ENCODE data around the gene RBM17.
"Not testable (repeated sequence)": the region's sequence is repeated elsewhere in the genome, so short reads cannot be mapped to it uniquely, and the experiment has no call there.

Gene RBM17, protein sequence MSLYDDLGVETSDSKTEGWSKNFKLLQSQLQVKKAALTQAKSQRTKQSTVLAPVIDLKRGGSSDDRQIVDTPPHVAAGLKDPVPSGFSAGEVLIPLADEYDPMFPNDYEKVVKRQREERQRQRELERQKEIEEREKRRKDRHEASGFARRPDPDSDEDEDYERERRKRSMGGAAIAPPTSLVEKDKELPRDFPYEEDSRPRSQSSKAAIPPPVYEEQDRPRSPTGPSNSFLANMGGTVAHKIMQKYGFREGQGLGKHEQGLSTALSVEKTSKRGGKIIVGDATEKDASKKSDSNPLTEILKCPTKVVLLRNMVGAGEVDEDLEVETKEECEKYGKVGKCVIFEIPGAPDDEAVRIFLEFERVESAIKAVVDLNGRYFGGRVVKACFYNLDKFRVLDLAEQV

DNA sequence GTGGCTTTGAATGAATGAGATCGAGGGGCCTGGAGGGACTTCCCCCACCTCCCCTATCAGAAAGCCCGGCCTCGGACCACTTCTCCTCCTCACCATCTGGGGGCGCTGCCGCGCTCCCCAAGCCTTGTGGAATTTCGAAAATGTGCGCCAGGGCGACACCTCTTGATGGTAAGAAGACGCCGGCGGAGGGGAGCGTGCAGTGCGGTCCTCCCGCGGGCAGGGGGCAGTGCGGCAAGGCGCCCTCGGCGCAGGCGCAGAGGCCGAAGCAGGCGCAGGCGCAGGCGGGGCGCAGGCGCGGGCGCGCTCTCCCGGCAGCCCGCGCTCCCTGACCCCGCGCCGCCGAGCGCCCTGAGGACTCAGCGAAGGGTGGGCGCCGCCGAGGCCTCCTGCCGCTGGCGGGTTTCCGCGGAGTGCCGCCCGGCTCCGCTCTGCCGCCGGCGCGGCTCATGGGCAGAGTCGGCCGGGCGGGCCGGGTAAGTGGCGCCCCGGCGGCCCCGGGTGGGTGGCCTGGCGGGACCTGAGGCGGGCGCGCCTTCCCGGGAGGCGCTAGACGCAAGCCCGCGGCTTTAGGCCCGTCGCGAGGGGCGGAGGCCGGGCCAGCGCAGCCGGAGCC is at the start of gene RBM17:
Gene RBM17, plus strand, starts transcription at position 314 of the 613 bp plus-strand sequence. CDS start 8,032 bp downstream, outside the sequence.
- DNase-seq (ENCODE audit: low read depth, low spot score) = peak; percentile 92

DNA sequence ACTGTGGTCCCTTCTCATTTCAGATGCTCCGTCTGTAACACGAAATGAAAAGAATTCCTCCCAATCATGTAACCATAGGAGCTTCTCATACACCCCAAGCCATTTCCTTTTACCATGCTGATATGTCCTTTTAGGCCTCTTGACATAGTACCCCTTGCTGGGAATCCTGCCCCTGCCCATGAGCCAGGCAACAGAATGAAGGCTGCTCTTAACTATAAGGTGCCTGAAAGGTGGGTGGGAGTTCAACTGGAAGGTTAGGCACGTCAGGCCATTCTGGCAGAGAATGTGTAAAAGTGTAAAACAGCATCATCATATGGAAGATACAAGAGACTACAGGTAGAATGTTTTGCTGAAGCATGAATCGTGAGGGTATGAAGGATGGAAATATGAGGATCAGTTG is 49.1 kb upstream of the RBM17 start:
- no peak for DNase-seq (ENCODE audit: low read depth, low spot score)

DNA sequence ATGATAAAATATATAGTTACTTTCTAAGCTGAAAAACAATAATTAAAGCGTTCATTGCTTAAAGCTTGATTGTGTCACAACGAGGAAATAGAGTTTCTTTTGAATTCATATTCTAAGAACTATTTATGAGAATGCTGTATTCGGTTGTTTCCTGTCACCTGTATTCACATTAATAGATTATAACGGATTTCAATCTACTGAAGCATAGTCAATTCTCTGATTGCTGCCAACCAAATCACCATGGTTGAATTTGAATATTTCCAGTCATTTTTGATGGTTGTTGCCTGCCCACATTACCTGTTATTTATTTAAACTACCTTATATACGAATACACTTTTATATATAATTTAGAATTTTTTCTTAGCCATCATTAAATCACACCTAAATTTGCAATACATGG is 48.6 kb upstream of the RBM17 start:
- no peak for DNase-seq (ENCODE audit: low read depth, low spot score)

DNA sequence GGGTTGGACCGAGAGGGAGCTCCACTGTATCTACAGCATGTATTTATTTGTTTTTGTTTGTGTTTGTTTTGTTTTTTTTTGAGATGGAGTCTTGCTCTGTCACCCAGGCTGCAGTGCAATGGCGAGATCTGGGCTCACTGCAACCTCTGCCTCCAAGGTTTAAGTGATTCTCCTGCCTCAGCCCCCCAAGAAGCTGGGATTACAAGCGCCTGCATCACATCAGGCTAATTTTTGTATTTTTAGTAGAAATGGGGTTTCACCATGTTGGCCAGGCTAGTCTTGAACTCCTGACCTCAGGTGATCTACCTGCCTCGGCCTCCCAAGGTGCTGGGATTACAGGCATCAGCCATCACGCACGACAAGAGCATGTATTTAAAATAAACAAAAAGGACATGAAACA is 45.5 kb upstream of the RBM17 start:
- DNase-seq (ENCODE audit: low read depth, low spot score) = not testable (repeated sequence)

DNA sequence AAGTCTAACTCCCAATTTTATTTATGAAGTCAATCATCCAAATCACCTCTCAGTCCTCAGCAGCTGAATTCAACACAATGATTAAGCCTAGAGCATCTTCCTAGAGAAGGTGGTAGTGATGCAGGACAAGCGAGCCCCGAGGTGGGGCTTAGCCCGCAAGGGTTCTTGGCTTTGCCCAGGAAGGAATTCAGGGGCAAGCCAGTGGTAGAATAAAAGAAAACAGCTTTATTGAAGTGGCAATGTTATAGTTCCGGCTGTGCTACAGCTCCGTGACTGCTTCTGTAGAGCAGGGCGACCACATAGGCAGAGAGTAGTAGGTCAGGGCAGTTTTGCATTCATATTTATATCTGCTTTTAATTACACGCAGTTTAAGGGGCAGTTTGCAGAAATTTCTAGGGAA is 44.8 kb upstream of the RBM17 start:
- DNase-seq (ENCODE audit: low read depth, low spot score) = no peak

DNA sequence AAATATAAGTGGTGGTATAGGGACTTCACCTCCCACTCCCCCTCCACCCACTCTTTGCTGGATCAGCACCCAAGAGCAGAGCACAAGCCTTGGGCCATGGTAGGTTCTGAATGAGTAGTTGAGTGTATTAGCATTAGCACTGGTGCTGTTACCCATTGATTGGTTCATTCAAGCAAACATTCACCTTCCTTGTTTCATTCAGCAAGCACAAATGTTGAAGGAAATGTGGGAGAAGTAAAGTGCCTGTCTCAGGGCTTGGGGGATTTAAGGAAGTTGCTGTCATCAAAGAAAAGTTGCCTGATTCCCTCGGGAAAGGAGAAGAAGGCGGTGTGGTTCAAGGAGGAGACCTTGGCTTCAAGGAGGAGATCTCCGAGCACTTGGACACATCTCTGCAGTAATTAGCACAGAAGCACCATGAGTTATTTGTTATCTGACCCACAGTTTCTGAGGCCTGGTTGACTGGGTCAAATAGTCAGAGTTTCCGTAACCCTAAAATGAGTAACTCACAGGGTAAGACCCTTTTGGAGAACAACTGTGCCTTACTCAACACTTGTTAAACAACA is 44.0 kb upstream of the RBM17 start:
- no peak for DNase-seq (ENCODE audit: low read depth, low spot score)

DNA sequence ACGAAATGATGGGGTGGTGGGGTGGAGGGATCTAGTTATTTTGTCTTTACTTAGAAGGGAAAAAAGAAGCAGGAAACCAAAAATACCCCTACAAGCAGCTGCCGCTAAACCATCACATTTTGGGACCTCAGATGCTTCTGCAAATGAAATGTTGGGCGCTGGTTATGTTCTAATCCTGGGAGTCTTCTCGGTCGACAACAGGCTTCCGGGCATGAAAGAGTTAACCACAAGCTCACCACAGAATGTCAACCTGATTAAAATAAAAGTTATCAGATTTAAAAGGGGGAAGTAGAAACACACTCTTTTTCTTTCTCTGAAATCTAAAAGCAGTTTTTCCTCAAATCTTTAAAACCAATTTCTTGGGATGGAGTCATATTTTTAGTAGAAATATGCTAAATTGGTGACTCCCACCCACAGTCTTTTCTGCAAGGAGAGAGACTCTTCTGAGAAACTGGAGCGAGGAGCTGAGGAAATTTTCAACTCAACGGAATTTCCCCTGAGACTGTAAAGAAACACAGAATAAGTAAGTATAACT is 43.5 kb upstream of the RBM17 start:
- DNase-seq (ENCODE audit: low read depth, low spot score) = no peak

DNA sequence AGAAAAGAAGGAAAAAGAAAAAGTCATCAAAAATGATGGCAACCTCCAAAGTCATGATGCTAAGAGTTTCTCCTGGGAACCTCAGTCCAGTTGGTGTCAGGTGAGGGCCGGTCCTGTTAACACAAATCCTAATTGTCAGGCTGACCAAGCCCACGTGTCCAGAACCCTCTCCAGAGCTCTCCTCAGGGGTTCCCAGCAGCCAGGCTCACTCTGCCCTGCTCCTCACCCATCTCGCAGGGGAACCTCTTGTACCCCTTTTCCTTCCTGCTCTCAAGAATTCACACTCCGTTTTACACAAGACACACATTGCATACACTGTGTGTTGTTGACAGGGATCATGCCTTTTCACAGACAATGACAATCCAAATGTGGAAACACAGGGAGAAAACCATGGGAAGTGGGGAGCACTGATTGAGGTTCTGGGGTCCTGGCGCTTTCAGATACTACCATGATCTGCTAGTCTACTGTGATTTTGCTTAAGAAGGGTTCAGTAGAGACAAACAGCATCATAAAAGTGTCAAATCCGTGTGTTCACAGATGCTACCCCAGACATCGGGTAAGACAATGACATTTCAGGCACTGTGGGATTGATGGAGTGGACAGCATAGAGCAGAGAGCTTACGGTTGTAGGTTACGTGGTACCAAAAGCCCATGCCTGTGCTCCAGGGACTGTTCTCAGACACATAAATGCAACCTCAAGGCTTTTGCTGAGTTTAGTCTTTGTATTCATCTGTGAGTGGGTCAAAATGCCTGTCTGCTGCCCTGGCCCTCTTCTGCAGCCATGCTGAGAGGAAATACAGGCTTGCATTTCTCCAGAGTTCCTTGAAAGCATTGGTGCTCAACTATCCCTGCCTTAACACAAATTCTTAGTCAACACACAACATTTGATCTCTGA is 42.7 kb upstream of the RBM17 start:
- DNase-seq (ENCODE audit: low read depth, low spot score) = no peak

DNA sequence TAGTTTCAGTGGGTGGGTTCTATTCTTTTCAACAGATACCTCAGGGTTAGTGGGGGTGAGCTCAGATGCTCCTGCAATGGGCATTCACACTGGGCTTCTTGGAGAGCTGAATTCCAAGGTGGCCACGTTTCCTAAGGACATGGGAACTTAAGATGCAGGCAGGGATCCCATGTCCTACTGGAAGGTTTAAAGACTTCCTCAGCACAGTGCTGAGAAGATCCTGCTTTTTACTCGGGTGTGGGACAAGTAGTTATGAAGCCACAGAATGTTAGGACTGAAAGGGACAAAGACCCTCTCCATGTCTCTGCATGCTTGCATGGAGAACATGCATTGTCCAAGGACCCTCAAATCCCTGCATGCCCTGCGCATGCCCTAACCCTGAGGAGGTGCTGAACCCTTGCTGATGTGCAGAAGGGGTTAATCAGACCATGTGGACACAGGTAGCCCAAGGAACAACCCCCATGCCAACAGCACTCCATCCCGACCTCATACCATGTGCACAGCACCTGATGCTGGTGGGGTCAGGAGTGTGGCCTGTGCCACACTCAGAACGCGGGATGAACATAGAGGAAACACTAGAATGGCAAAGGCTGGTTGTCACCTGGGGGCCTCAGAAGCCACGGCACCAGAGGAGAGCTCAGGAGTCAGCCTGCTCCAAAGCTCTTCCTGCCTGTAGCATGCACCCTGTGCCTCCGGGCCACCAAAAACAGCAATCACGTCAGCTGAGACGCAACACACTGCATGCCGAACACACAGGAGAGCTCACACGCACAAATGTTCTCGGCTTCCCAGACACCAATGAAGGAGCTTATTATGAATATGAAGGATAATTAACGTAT is 41.8 kb upstream of the RBM17 start:
- no peak for DNase-seq (ENCODE audit: low read depth, low spot score)

DNA sequence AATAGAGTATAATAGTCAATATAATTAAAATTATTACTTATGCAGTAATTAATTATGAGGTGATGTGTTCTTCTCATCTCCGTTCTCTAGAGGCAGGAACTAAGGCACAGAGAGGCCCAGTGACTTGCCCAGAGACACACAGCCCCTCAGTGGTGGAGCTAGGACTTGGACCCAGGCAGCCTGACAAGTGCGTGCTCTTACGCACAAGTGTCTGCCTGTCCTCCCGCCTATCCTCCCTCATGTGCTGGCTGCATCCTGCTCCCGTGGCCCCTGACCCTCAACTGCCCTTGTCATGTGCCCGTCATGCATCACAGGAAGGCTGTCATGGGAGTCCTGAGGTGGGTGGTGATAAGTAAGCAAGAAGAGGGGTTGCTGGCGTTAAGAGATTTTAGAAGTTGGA is 41.0 kb upstream of the RBM17 start:
- DNase-seq (ENCODE audit: low read depth, low spot score) = no peak

DNA sequence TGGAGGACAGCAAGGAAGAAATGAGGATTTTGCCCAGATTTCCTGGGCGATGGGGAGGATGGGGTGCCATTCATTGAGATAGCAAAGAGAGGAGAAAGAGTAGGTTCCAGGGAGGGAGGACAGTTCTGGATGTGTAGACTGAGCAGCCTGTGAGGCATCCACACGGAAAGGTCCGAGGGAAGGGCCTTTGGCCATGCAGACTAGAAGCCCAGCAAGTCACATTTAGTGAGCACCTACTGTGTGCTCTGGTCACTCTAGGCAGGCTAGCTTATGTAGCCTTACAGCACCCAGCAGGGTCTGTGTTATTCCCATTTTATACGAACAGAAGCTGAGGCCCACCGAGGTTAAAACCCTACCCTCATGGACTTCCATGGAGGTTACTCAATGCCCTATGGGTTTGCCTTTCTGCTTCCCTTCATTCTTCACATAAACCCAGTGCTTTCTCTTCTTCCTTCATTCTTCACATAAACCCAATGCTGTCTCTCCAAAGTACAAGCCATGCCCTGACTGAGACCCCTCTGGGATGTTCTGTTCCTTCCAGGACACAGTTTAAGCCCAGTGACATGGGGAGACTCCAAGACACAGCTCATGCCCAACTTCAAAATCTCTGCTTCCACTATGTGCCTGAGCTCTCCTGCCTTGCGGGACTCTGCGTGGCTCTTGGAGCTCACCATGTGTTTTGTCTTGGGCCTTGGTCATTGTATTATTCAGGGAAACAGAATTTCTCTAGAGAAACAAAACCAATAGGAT is 40.4 kb upstream of the RBM17 start:
- DNase-seq (ENCODE audit: low read depth, low spot score) = no peak

DNA sequence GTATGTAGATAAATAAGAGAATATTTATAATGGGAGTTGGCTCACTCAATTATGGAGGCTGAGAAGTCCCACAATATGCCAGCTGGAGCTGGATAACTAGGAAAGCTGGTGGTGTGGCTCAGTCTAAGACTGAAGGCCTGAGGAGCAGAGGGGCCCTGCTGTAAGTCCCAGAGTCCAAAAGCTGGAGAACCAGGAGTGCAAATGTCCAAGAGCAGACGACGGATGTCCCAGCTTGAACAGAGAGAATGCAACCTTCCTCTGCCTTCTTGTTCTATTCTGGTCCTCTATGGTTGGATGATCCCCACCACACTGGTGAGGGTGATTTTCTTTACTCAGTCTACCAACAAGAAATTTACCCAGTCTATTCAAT is 39.8 kb upstream of the RBM17 start:
- no peak for DNase-seq (ENCODE audit: low read depth, low spot score)

DNA sequence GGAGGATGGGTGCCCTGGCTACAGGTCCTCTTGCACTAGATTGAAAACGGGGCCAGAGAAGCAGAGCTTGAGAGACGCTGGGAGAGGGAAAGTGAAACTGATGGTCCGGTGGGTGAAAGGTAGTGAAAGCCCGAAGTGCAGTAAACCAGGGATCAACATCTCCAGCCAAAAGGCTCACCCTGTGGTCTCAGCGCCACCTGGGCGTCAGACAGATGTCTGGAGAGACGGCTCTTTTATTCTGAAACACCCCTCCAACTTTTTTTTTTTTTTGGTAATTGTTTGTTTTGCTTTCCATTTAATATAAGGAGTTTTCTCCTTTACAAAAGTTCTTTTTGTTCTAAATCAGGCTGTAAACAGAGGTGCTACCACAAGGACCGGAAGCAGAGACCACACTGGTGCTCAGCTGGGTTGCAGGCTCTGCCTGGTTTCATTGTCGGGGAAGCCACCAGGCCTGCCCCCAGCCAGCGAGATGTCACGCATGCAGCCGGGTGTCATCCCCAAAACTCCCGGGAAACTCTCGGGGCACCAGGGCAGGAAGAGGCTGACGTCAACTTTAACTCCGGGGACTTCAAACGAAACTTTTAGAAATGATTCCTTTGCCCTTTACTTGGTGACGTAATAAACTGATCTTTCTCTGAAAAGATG is 37.9 kb upstream of the RBM17 start:
- DNase-seq (ENCODE audit: low read depth, low spot score) = peak; percentile 89

DNA sequence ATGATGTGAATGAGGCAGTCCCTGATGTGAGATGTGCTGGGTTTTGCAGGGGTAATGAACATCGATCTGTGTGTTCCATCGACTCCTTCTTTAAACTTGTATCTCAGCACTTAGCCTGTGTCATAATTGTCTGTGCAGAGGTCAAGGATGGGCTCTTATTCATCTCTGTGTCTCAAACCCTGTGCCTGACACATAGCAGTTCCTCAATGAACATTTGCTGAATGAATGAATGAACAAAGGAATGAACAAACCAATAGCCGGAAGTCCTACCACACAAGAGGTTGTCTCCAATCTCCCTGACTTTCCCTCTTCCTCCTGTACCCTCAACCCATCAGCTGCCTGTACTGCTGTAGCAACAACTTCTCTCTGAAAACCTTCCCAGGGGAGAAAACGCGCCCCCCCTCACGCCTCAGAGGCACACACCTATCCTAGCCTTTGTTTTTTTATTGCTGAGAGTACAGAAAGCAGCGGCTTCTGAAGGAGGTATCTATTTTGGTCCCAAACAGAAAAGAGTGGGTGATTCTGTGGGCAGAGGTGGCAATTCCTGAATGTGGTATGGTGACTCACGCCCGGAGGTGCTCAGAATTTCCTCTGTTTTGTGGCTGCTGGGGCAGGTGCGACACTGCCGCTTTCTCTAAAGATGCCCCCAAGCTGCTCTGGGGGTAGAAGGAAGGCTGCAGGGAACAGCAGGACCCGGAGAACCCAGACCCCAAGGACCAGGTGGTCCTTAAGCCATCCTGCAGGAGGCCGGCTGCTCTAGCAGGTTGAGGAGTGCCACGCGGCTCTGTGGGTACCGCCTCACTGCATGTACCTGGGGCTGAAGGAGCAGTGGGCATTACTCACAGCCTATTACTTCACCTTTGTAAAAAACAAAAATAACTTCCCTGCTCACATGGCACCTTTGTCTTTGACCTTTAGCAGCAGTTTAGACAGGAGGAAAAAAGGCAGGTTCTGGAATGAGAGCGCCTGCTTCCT is 36.3 kb upstream of the RBM17 start:
- peak; percentile 73 for DNase-seq (ENCODE audit: low read depth, low spot score)

DNA sequence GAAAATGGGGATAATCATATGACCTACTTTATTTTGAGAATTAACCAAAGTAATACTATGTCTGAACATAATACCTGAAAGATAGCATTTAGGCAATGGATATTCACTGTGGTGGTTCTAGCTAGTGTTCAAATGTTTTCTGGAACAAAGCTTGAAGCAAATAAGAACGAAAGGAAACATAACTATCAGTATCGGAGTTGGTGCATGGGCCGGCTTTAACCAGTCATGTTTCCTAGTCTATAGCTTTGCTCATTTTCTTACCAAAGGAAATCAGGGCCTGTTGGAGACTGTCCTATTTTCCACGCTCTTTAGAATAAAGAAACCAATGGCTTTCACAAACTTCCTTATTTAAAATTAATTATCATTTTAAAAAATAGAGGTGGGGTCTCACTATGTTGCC is 35.5 kb upstream of the RBM17 start:
- no peak for DNase-seq (ENCODE audit: low read depth, low spot score)

DNA sequence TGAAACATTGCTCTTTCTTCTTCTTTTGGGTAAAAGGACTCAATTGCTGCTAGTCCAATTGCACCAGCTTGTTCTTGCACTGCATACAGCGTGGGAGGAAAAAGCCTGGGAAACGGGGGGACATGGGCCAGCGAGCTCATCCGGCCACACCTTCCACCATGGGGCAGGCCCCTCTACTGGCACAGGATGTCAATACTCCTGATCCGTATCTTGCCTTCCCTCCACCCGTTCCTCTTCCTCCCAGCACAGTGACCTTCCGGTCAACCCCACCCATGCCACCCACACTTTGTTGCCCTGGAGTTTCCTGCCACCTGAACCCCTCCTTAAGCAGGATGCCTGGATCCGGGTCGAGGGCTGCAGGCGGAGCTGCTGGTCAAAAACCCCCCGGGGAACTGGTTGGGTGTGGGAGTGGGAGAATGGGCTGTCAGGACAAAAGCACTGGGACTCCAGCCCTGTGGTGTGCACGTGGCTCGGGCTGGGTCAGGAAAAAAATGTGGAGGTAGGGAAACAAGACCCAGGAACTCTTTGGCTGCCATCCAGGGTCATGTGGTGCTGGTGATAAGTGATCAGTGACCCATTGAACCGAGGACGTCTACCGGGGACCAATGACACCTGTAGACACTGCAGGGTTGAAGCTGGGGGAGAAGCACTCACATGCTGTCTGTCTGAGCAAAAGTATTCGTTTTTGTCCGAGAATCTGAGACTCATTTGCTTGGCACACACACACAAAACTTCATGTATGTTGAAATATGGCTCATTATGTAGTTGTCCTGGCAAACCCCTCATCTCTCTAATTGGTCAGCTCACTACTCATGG is 34.8 kb upstream of the RBM17 start:
- no peak for DNase-seq (ENCODE audit: low read depth, low spot score)

DNA sequence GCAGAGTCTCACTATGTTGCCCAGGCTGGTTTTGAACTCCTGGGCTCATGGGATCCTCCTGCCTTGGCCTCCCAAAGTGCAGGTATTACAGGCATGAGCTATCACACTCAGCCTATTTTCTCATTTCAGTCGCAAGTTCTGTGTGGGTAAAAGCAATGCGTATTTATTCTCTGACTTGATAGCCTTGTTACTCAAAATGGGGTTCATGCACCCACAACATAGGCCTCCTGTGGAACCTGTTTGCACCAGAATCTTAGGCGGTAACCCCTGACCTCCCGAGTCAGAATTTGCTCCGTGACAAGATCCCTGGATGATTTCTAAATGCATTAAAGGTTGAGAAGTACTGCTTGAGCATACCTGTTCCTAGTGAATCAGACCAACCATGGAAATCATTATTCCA is 34.0 kb upstream of the RBM17 start:
- no peak for DNase-seq (ENCODE audit: low read depth, low spot score)

DNA sequence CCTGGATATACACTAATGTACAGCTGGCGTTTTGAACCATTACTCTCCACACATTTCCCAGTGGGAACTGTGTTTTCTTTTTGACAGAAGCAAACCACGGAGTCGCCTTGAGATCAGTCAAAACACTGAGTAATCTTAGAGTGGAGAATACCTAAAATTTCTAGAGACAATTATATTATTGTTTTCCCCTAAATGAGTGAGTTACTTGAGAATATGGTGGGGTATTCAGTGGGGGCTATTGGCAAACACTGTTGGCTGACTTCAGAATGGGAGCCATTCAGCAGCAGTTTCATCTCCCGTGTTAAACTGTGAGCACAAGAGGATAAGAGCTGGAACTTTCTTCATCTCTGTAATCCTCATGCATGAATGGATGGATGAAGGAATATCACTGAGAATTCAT is 32.9 kb upstream of the RBM17 start:
- DNase-seq (ENCODE audit: low read depth, low spot score) = no peak

Measured in activated naive CD8-positive, alpha-beta T cell treated with anti-CD3 and anti-CD28 coated beads, Interleukin-2, amount 50 U/mL, for 16 hours (primary cell).